Measurements from ENCODE around the gene DENND1B.

The DENND1B gene

GRCh38 chr1:197637406-197637805 lies 137.9 kb downstream of the DENND1B start:
- no peak overlapping the region for H3K4me3 ChIP-seq (ENCODE audit: low read length)
- no peak for TF ChIP-seq CTCF (conservative IDR thresholded peaks at IDR 0.05; ENCODE audit: low read length)
- no peak for DNase-seq (ENCODE audit: low read depth)

- no peak overlapping the region for H3K4me3 ChIP-seq (ENCODE audit: low read length)
- TF ChIP-seq CTCF (conservative IDR thresholded peaks at IDR 0.05; ENCODE audit: low read length), result no peak
- DNase-seq (ENCODE audit: low read depth), result no peak
Measured at GRCh38 chr1:197633447-197634078, 141.7 kb downstream of the DENND1B start.

- TF ChIP-seq CTCF (conservative IDR thresholded peaks at IDR 0.05; ENCODE audit: low read length), result no peak
- no peak overlapping the region for H3K4me3 ChIP-seq (ENCODE audit: low read length)
- no peak for DNase-seq (ENCODE audit: low read depth)
Measured at GRCh38 chr1:197632651-197633050, 142.6 kb downstream of the DENND1B start.

GRCh38 chr1:197632005-197632404 lies 143.3 kb downstream of the DENND1B start:
- no peak overlapping the region for H3K4me3 ChIP-seq (ENCODE audit: low read length)
- no peak for DNase-seq (ENCODE audit: low read depth)

DNA sequence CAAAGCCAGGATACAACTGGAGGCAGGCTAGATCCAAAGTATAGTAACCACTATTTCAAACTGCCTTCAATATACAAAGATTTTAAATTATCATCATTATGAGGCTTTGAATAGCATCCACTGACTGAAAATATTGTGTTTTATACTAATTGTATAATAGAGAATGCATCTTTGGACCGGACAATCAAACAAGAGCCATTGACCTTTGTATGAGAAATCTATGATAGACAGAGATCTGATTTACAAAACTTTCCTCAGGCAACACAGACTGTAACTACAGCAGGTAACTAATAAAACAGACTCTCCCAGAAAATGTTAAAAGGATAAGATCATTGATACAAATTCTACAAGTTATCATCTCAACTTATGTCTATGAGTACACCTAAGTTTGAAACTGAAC lies 152.9 kb downstream of the DENND1B start:
- no peak for TF ChIP-seq CTCF (conservative IDR thresholded peaks at IDR 0.05; ENCODE audit: low read length)
- no peak overlapping the region for H3K4me3 ChIP-seq (ENCODE audit: low read length)
- DNase-seq (ENCODE audit: low read depth), result no peak

More at GRCh38 chr1:197632005-197632404, 143.3 kb downstream of the DENND1B start:
- TF ChIP-seq CTCF (conservative IDR thresholded peaks at IDR 0.05; ENCODE audit: low read length), result no peak

- no peak for DNase-seq (ENCODE audit: low read depth)
- no peak for TF ChIP-seq CTCF (conservative IDR thresholded peaks at IDR 0.05; ENCODE audit: low read length)
- H3K4me3 ChIP-seq (ENCODE audit: low read length), result no peak overlapping the region
Measured at GRCh38 chr1:197621761-197622160, 153.5 kb downstream of the DENND1B start.

DNA sequence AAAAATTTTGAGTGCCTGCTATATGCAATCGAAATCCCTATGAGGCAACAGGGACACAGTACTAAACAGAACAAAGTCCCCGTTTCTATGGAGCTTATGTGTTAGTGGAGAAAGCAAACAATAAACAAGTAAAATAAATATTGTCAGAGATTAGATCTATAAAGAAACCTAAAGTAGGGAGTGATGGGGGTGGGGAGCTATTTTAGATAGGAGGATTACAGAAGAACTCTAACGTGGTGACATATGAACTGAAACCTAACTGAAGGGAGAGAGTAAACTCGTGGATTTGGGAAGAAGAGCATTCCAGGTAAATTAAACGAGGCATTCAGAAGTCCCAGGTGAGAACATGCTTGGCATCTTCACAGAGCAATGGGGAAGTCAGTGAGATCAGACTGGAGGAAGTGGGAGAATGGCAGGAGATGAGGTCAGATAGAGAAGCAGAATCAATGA lies 154.5 kb downstream of the DENND1B start:
- TF ChIP-seq CTCF (conservative IDR thresholded peaks at IDR 0.05; ENCODE audit: low read length), result no peak

More for the DNA sequence above, 154.5 kb downstream of the DENND1B start:
- DNase-seq (ENCODE audit: low read depth), result no peak
- no peak overlapping the region for H3K4me3 ChIP-seq (ENCODE audit: low read length)
